Measurements from ENCODE around the gene KYNU.
"Not testable (repeated sequence)": the region's sequence is repeated elsewhere in the genome, so short reads cannot be mapped to it uniquely, and the experiment has no call there.

Gene KYNU

DNA sequence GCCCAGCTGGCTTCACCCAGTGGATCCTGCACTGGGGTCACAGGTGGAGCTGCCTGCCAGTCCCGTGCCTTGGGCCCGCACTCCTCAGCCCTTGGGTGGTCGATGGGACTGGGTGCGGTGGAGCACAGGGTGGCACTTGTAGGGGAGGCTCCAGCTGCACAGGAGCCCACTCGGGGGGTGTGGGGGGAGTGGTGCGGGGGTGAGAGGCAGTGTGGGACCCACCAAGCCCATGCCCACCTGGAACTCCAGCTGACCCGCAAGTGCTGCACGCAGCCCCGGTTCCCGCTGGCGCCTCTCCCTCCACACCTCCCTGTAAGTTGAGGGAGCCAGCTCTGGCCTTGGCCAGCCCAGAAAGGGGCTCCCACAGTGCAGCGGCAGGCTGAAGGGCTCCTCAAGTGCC lies 212.1 kb downstream of the KYNU start:
- DNase-seq (ENCODE audit: low read depth): not testable (repeated sequence)
